Measurements from ENCODE around the gene UBE2N. TPM values are rescaled to one million over a fixed set of nuclear protein-coding genes. Genes with fewer than 3 reads are reported as not detected.

UBE2N gene
- total RNA-seq, 4 donors from 2014 or later, result 22.3 to 55.9 (median 30.8) TPM

GRCh38 chr12:93465841-93466240 is 24.1 kb upstream of the UBE2N start:
- Histone ChIP-seq H3K36me3 (no peaks in the 10 kb centered on the region), H3K27ac (no peak overlapping the region), H3K9me3 (no peaks in the 10 kb centered on the region), H3K27me3 (no peaks in the 10 kb centered on the region), H3K4me3 (replicated peaks in 1 of 3) (no peak overlapping the region), H3K4me1 (peaks cover 0 to 5% of the 10 kb centered on the region in 2 donors)
- TF ChIP-seq CTCF (IDR thresholded peaks at IDR 0.05) (no peak), POLR2A (IDR thresholded peaks at IDR 0.05) (no peak)
- 94 to 95% methylated on average over 5 of the region's 5 CpGs for WGBS, 2 donors
- no peak for DNase-seq
- intact Hi-C loops (cut with DNase I), result no loop called here

- Histone ChIP-seq H3K27ac (no peak overlapping the region), H3K4me3 (replicated peaks in 1 of 3) (no peak overlapping the region), H3K4me1 (no peaks in the 10 kb centered on the region), H3K36me3 (no peaks in the 10 kb centered on the region), H3K9me3 (no peaks in the 10 kb centered on the region), H3K27me3 (no peaks in the 10 kb centered on the region)
- 96 to 98% methylated on average over 3 of the region's 3 CpGs for WGBS, 2 donors
- DNase-seq, result no peak
- TF ChIP-seq POLR2A (IDR thresholded peaks at IDR 0.05), result no peak
- no peak for TF ChIP-seq CTCF (IDR thresholded peaks at IDR 0.05)
- intact Hi-C loops (cut with DNase I), result no loop called here
These were observed 19.8 kb upstream of the UBE2N start for GRCh38 chr12:93461503-93461902.

- H3K36me3 ChIP-seq, result no peaks in the 10 kb centered on the region
- WGBS, 2 donors, result 78% methylated on average over 7 of the region's 7 CpGs
- intact Hi-C loops (cut with DNase I), result no loop called here
- H3K27ac ChIP-seq, result no peak overlapping the region
- DNase-seq, result no peak
- H3K4me3 ChIP-seq (replicated peaks in 1 of 3), result no peak overlapping the region
- TF ChIP-seq POLR2A (IDR thresholded peaks at IDR 0.05) (no peak), CTCF (IDR thresholded peaks at IDR 0.05) (no peak)
- H3K4me1 ChIP-seq, result no peaks in the 10 kb centered on the region
- no peaks in the 10 kb centered on the region for H3K9me3 ChIP-seq
- H3K27me3 ChIP-seq, result no peaks in the 10 kb centered on the region
These were observed 19.2 kb upstream of the UBE2N start for GRCh38 chr12:93460902-93461301.

GRCh38 chr12:93460003-93460402 is 18.3 kb upstream of the UBE2N start:
- no peaks in the 10 kb centered on the region for H3K4me1 ChIP-seq
- H3K36me3 ChIP-seq, result no peaks in the 10 kb centered on the region
- intact Hi-C loops (cut with DNase I), result no loop called here
- H3K4me3 ChIP-seq (replicated peaks in 1 of 3), result no peak overlapping the region
- H3K27me3 ChIP-seq, result no peaks in the 10 kb centered on the region
- no peaks in the 10 kb centered on the region for H3K9me3 ChIP-seq
- no peak overlapping the region for H3K27ac ChIP-seq
- no peak for TF ChIP-seq POLR2A (IDR thresholded peaks at IDR 0.05)
- TF ChIP-seq CTCF (IDR thresholded peaks at IDR 0.05), result no peak
- no peak for DNase-seq
- WGBS, 2 donors, result 69 to 80% methylated on average over 6 of the region's 6 CpGs

- H3K4me3 ChIP-seq (replicated peaks in 1 of 3), result no peak overlapping the region
- no peak for DNase-seq
- H3K9me3 ChIP-seq, result no peaks in the 10 kb centered on the region
- H3K27ac ChIP-seq, result no peak overlapping the region
- H3K27me3 ChIP-seq, result no peaks in the 10 kb centered on the region
- 94 to 95% methylated on average over 5 of the region's 5 CpGs for WGBS, 2 donors
- no peaks in the 10 kb centered on the region for H3K36me3 ChIP-seq
- TF ChIP-seq POLR2A (IDR thresholded peaks at IDR 0.05) (no peak), CTCF (IDR thresholded peaks at IDR 0.05) (no peak)
- H3K4me1 ChIP-seq, result no peaks in the 10 kb centered on the region
- intact Hi-C loops (cut with DNase I), result no loop called here
These were observed 17.4 kb upstream of the UBE2N start for GRCh38 chr12:93459097-93459496.

Measured in thyroid gland (tissue), 4 donors.